Hepatocyte (in vitro differentiated cells): Measurements from ENCODE around the gene MMP10.

Experiments used
- EZH2 ChIP-seq: fragments of 200-600 bp; sonication (generic); IDR thresholded peaks from 2 replicates; pipeline ENCODE4 v1.6.1; 2016; ENCODE audit warnings: antibody characterized with exemption, mild to moderate bottlenecking, borderline replicate concordance
- TF ChIP-seq, protein P1 (sequence below): fragments of 200-600 bp; sonication (generic); IDR thresholded peaks from 2 replicates; pipeline ENCODE4 v1.5.1; 2016; ENCODE audit warnings: antibody characterized with exemption, mild to moderate bottlenecking; ENCODE audit not compliant: poor library complexity

- TF ChIP-seq, protein P1, sequence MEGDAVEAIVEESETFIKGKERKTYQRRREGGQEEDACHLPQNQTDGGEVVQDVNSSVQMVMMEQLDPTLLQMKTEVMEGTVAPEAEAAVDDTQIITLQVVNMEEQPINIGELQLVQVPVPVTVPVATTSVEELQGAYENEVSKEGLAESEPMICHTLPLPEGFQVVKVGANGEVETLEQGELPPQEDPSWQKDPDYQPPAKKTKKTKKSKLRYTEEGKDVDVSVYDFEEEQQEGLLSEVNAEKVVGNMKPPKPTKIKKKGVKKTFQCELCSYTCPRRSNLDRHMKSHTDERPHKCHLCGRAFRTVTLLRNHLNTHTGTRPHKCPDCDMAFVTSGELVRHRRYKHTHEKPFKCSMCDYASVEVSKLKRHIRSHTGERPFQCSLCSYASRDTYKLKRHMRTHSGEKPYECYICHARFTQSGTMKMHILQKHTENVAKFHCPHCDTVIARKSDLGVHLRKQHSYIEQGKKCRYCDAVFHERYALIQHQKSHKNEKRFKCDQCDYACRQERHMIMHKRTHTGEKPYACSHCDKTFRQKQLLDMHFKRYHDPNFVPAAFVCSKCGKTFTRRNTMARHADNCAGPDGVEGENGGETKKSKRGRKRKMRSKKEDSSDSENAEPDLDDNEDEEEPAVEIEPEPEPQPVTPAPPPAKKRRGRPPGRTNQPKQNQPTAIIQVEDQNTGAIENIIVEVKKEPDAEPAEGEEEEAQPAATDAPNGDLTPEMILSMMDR: no peak
- no peak for TF ChIP-seq EZH2
Measured at GRCh38 chr11:102809971-102810370, 29.5 kb upstream of the MMP10 start.
